Glutamatergic neuron (in vitro differentiated cells): ENCODE data around the gene RGS14. TPM values are rescaled to one million over a fixed set of nuclear protein-coding genes. Genes with fewer than 3 reads are reported as not detected.

ENCODE experiments used
- DNase-seq: peaks from one replicate; pipeline ENCODE4 v3.0.0; 2022
- H3K27ac Mint-ChIP-seq: one replicate; pipeline ENCODE4 v1.8.0; 2020; ENCODE audit warnings: mild to moderate bottlenecking, mixed read lengths, inconsistent platforms; ENCODE audit not compliant: unreplicated experiment
- H3K27me3 Mint-ChIP-seq: one replicate; pipeline ENCODE4 v1.8.0; 2020; ENCODE audit warnings: mild to moderate bottlenecking, moderate library complexity, mixed read lengths, inconsistent platforms; ENCODE audit not compliant: unreplicated experiment
- H3K36me3 Mint-ChIP-seq: one replicate; pipeline ENCODE4 v1.8.0; 2020; ENCODE audit warnings: mild to moderate bottlenecking, mixed read lengths, inconsistent platforms; ENCODE audit not compliant: unreplicated experiment
- H3K4me1 Mint-ChIP-seq: one replicate; pipeline ENCODE4 v1.8.0; 2020; ENCODE audit warnings: mild to moderate bottlenecking, low read depth, mixed read lengths, inconsistent platforms; ENCODE audit not compliant: unreplicated experiment
- H3K4me3 Mint-ChIP-seq: one replicate; pipeline ENCODE4 v1.8.0; 2020; ENCODE audit warnings: mild to moderate bottlenecking, mixed read lengths, inconsistent platforms; ENCODE audit not compliant: unreplicated experiment
- H3K9me3 Mint-ChIP-seq: one replicate; pipeline ENCODE4 v1.8.0; 2020; ENCODE audit warnings: mild to moderate bottlenecking, moderate library complexity, mixed read lengths, inconsistent platforms; ENCODE audit not compliant: unreplicated experiment
- total RNA-seq: library from RNA; stranded (reverse); fragmentation: NEBNext Ultra II Directional; extraction: Animal tissue kit (Norgen Biotek cat#: 25700); gene quantifications from one replicate; pipeline ENCODE4 v1.2.1, GENCODE V29; 2021; ENCODE audit not compliant: unreplicated experiment
- TF ChIP-seq, protein P1 (sequence below): fragments of 200-600 bp; sonication (generic); IDR thresholded peaks from one replicate; pipeline ENCODE4 v1.5.0; 2021; ENCODE audit not compliant: partially characterized antibody, unreplicated experiment

Gene RGS14
- total RNA-seq, 1 donor from 2014 or later, result 15.9 TPM

- Mint-ChIP-seq H3K36me3 (no peaks in the 10 kb centered on the region), H3K27me3 (peaks cover 2% of the 10 kb centered on the region), H3K4me1 (no peaks in the 10 kb centered on the region), H3K27ac (no peak overlapping the region), H3K9me3 (peaks cover 3% of the 10 kb centered on the region), H3K4me3 (no peak overlapping the region)
- TF ChIP-seq, protein P1, sequence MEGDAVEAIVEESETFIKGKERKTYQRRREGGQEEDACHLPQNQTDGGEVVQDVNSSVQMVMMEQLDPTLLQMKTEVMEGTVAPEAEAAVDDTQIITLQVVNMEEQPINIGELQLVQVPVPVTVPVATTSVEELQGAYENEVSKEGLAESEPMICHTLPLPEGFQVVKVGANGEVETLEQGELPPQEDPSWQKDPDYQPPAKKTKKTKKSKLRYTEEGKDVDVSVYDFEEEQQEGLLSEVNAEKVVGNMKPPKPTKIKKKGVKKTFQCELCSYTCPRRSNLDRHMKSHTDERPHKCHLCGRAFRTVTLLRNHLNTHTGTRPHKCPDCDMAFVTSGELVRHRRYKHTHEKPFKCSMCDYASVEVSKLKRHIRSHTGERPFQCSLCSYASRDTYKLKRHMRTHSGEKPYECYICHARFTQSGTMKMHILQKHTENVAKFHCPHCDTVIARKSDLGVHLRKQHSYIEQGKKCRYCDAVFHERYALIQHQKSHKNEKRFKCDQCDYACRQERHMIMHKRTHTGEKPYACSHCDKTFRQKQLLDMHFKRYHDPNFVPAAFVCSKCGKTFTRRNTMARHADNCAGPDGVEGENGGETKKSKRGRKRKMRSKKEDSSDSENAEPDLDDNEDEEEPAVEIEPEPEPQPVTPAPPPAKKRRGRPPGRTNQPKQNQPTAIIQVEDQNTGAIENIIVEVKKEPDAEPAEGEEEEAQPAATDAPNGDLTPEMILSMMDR, result no peak
- no peak for DNase-seq
Observed at GRCh38 chr5:177396807-177397206, 39.1 kb downstream of the RGS14 start.

- no peak for DNase-seq
- H3K36me3 Mint-ChIP-seq, result no peaks in the 10 kb centered on the region
- no peak overlapping the region for H3K27ac Mint-ChIP-seq
- TF ChIP-seq, protein P1, result no peak
- peaks cover 2% of the 10 kb centered on the region for H3K4me1 Mint-ChIP-seq
- H3K27me3 Mint-ChIP-seq, result peaks cover 7% of the 10 kb centered on the region
- no peak overlapping the region for H3K4me3 Mint-ChIP-seq
- peaks cover 7% of the 10 kb centered on the region for H3K9me3 Mint-ChIP-seq
Observed at GRCh38 chr5:177397875-177398390, 40.2 kb downstream of the RGS14 start.

DNA sequence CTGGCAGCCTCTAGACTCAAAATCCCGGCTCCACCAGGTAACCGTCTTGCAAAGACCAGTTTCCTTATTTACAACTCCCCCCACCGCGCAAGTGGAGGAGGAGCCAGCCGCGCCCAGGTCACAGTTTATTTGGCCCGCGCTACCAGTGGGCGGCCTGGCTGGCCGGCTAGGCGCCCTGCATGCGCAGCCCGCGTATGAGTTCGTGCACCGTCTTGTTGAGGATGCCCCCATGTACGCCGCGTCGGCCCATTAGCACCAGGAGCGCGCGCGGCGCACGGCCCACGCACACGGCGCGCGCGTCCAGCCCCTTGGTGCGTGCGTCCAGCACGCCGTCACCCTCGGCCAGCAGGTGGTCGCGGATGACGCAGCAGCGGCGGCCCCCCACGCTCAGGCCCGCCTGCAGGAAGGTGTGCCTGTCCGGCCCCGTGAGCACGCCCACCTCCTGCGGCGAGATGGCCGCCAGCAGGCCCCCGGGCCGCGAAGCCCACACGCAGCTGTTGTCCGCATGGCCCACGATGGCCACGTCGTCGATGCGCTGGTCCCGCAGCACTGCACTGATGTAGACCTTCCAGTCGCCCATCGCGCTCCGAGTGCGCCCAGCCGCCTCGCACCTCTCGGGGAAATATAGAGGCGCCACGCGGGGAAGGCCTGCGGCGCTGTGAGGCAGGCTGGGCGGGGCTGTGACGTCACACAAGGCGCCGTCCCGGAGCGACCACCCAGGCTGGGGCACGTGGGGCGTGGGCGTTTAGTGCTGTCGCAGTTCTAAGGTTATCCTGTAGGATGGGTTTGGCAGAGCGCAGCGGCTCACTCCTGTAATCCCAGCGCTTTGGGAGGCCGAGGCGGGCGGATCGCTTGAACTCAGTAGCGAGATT lies 42.5 kb downstream of the RGS14 start, which contains the start of gene PFN3:
Gene PFN3, minus strand, starts transcription at position 665 of the 872 bp plus-strand sequence. Its CDS starts 85 bp downstream, at position 580.
- no peak within 1 kb of the TSS for H3K27ac Mint-ChIP-seq
- TF ChIP-seq, protein P1, result no peak
- no peaks in the 10 kb centered on the region for H3K36me3 Mint-ChIP-seq
- peaks cover 9% of the 10 kb centered on the region for H3K27me3 Mint-ChIP-seq
- peaks cover 7% of the 10 kb centered on the region for H3K9me3 Mint-ChIP-seq
- DNase-seq, result peak; percentile 53
- no peak within 1 kb of the TSS for H3K4me3 Mint-ChIP-seq
- peaks cover 4% of the 10 kb centered on the region for H3K4me1 Mint-ChIP-seq

- Mint-ChIP-seq H3K4me3 (peak overlapping the region; percentile 92), H3K27me3 (peaks cover 9% of the 10 kb centered on the region), H3K27ac (peak overlapping the region; percentile 90), H3K9me3 (peaks cover 6% of the 10 kb centered on the region), H3K4me1 (peaks cover 4% of the 10 kb centered on the region), H3K36me3 (no peaks in the 10 kb centered on the region)
- TF ChIP-seq, protein P1, result peak; percentile 23
- DNase-seq, result peak; percentile 82
Observed at GRCh38 chr5:177402271-177403043, 44.7 kb downstream of the RGS14 start.
